ENCODE data around the gene NDST3. TPM values are rescaled to one million over a fixed set of nuclear protein-coding genes. Genes with fewer than 3 reads are reported as not detected.

Gene NDST3
- total RNA-seq, 1 donor from 2014 or later, result 1.5 TPM

DNA sequence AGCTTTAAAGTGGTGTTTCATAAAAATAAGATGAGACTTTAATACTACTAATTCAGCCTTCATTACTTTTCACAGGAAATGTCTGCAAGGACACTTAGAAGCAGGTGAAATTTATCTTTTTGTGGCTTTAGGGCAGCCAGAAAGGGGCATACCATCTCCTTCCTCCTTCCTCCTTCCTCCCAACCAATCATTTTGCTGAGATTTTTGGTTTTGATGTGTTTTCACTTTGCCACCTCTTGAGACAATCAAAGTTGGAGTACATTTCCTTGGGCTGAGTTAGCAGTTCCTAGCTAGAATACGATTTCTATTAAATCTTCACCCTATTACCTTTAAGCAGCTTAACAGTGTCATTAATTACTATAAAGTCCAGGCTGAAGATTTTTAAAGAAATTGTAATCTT, 5.1 kb upstream of the NDST3 start:
- TF ChIP-seq, protein P1, sequence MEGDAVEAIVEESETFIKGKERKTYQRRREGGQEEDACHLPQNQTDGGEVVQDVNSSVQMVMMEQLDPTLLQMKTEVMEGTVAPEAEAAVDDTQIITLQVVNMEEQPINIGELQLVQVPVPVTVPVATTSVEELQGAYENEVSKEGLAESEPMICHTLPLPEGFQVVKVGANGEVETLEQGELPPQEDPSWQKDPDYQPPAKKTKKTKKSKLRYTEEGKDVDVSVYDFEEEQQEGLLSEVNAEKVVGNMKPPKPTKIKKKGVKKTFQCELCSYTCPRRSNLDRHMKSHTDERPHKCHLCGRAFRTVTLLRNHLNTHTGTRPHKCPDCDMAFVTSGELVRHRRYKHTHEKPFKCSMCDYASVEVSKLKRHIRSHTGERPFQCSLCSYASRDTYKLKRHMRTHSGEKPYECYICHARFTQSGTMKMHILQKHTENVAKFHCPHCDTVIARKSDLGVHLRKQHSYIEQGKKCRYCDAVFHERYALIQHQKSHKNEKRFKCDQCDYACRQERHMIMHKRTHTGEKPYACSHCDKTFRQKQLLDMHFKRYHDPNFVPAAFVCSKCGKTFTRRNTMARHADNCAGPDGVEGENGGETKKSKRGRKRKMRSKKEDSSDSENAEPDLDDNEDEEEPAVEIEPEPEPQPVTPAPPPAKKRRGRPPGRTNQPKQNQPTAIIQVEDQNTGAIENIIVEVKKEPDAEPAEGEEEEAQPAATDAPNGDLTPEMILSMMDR (conservative IDR thresholded peaks at IDR 0.05), result no peak
- no peaks in the 10 kb centered on the region for H3K36me3 Mint-ChIP-seq
- no peak for DNase-seq (ENCODE audit: extremely low spot score, unreplicated experiment)
- no peak overlapping the region for H3K4me3 Mint-ChIP-seq
- peaks cover 3% of the 10 kb centered on the region for H3K4me1 Mint-ChIP-seq (ENCODE audit: unreplicated experiment)
- H3K27ac Mint-ChIP-seq, result no peak overlapping the region
- no peaks in the 10 kb centered on the region for H3K9me3 Mint-ChIP-seq
- peaks cover 25% of the 10 kb centered on the region for H3K27me3 Mint-ChIP-seq

DNA sequence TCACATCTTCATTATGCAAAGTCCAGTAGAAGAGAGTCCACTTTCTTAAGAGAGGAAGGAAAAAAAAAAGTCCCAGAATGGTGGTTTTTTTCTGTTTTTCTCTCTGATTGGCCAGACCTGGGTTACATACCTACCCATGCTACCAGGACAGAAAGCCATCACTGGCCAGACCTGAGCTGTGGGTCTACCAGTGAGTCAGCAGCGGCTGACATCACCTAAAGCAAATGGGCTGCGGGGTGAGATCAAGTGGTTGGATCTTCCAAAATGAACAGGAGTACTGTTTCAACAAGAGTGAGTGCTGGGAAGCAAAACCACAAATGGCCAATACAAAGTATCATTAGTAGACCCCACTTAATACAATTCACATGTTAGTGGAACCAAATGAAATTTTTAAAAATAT, 1.6 kb upstream of the NDST3 start:
- H3K9me3 Mint-ChIP-seq, result no peaks in the 10 kb centered on the region
- H3K27me3 Mint-ChIP-seq, result peaks cover 28% of the 10 kb centered on the region
- no peak for DNase-seq (ENCODE audit: extremely low spot score, unreplicated experiment)
- peaks cover 5% of the 10 kb centered on the region for H3K4me1 Mint-ChIP-seq (ENCODE audit: unreplicated experiment)
- H3K36me3 Mint-ChIP-seq, result no peaks in the 10 kb centered on the region
- peak overlapping the region; percentile 85 for H3K4me3 Mint-ChIP-seq
- TF ChIP-seq, protein P1 (conservative IDR thresholded peaks at IDR 0.05), result no peak
- no peak overlapping the region for H3K27ac Mint-ChIP-seq

DNA sequence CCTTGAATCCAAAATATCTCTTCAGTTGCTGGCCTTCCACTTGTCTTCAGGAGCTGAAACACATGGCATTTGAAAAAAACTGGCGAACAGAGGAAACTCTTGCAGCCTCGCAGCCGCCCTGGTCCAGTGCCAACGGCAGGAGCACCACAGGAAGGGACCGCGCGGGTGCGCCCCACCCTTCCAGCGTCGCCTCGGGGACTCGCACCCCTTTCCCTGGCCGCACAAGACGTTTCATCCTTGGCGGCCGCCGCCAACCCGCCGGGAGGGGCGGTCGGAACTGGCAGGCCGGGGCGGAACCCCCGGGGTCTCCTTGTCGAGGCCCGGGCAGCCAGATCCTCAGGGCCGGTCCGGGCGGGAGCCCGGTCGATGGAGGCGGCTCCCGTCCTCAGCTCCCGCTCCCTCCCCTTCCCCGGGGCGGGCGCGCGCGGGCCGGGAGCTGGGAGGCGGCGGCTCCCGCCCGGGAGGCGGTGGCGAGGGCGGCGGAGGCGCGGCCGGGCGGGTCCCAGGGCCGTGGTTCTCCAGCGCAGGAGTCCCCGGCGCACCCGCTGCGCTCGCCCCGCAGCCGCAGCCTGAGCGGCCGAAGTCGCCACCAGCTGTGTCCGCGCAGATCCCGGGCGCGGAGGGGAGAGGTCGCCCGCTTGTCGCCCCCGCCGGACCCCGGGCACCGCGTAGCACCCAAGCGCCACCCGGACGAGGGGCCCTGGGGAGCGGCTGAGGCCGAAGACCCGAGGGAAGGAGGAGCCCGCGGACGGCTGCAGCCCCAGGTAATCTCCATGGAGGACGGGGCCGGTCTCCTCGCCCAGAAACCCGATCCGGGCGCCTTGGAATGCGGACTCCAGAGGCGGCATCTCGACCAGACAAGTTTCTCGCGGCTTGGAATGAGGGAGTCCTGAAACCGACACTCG, 886 bp upstream of the NDST3 start:
- TF ChIP-seq, protein P1 (conservative IDR thresholded peaks at IDR 0.05), result peak; percentile 41
- Mint-ChIP-seq H3K27me3 (peaks cover 28% of the 10 kb centered on the region), H3K27ac (no peak overlapping the region), H3K4me1 (ENCODE audit: unreplicated experiment) (peaks cover 5% of the 10 kb centered on the region), H3K4me3 (peak overlapping the region; percentile 91), H3K36me3 (no peaks in the 10 kb centered on the region), H3K9me3 (no peaks in the 10 kb centered on the region)
- peak; percentile 74 for DNase-seq (ENCODE audit: extremely low spot score, unreplicated experiment)

DNA sequence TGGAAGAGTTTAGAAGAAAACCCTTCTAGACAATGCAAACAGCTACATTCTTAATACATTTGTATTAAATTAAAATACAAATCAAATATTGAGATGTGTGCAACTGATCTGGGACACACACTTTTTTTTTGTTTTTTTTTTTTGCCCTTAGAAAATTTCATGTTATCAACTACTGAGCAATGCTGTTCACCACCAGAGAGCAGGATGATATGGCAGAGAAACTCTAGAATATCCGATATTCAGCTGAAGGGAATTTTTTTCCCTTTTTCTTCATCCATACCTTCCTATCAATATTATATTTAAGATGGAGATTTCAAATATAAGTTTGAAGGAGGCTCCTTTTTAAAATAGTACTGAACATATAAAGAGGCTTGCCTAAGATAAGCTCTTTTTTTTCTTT, 1.0 kb downstream of the NDST3 start:
- no peaks in the 10 kb centered on the region for H3K36me3 Mint-ChIP-seq
- H3K4me1 Mint-ChIP-seq (ENCODE audit: unreplicated experiment), result peaks cover 5% of the 10 kb centered on the region
- no peak overlapping the region for H3K27ac Mint-ChIP-seq
- TF ChIP-seq, protein P1 (conservative IDR thresholded peaks at IDR 0.05), result no peak
- H3K27me3 Mint-ChIP-seq, result peaks cover 28% of the 10 kb centered on the region
- no peak overlapping the region for H3K4me3 Mint-ChIP-seq
- no peak for DNase-seq (ENCODE audit: extremely low spot score, unreplicated experiment)
- H3K9me3 Mint-ChIP-seq, result no peaks in the 10 kb centered on the region

DNA sequence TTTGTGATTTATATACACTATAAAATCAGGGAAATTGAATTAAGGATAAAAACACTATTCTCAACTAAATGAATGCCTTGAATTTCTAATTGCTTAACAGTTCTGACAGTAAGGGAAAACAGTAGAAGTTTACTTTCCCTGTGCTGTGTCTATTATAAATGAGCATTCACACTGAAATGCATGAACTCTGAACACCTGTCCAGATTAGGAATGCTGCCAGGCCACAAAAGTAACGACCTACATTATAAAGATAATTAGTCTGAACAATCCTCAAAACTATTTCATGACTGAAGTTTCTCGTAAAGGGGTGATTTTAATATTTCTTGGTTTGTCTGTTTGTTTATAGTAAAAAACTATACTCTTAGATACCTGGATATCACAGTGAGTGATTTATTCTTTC, 2.0 kb downstream of the NDST3 start:
- Mint-ChIP-seq H3K27ac (no peak overlapping the region), H3K4me1 (ENCODE audit: unreplicated experiment) (peaks cover 5% of the 10 kb centered on the region), H3K4me3 (no peak overlapping the region), H3K9me3 (no peaks in the 10 kb centered on the region), H3K27me3 (peaks cover 24% of the 10 kb centered on the region), H3K36me3 (no peaks in the 10 kb centered on the region)
- TF ChIP-seq, protein P1 (conservative IDR thresholded peaks at IDR 0.05), result no peak
- no peak for DNase-seq (ENCODE audit: extremely low spot score, unreplicated experiment)
